ENCODE measurements around the gene TRABD.
A peak's percentile ranks its signal among the peaks of the same experiment; 100 is the strongest.

The TRABD gene

DNA sequence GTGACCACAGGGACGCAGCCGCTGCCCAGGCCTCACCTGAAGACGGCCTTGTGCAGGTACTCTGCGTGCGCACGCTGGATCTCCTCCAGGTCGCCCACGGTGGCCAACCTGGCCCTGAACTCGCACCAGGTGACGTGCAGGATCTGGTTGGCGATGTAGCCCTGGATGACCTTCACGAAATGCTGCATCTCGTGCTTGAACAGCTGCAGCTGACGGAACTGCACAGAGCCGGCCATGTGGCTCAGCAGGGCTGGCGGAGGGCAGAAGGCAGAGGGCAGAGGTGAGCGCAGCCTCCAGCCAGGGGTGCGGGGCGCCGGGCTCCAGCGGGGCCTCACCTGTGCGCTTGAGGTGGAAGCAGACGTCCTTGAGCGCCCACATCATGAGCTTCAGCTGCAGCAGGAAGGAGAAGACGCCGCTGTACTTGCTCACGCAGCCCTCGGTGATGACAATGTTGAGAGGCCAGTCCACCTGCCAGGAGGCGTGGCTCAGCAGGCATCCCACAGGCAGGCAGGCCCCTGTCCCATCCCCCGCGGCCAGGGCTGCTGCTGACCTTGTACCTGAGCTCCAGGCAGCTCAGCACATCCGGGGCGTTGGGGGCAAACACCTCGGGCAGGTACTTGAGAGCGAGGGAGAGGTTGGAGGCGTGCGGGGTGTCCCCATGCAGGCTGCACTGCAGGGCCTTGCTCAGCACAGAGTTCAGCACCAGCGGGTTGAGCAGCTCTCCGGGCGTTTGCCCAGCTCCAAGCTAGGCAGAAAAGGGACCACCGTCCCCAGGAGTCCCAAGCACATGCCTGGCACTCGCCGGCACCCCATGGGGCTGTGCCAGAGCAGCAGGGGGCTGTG lies 32.7 kb downstream of the TRABD start:
- Histone ChIP-seq H3K4me2 (ENCODE audit: insufficient read depth, low read length) (no peak overlapping the region), H3K27me3 (ENCODE audit: insufficient read depth, low read length, poor library complexity) (no peaks in the 10 kb centered on the region), H4K20me1 (ENCODE audit: insufficient read depth, low read length) (peaks cover 65% of the 10 kb centered on the region), H3K9ac (ENCODE audit: low read depth, low read length) (no peak overlapping the region), H3K9me3 (ENCODE audit: insufficient read depth, low read length, severe bottlenecking) (no peaks in the 10 kb centered on the region), H3K79me2 (ENCODE audit: insufficient read depth, low read length) (peaks cover 14% of the 10 kb centered on the region), H3K4me1 (ENCODE audit: insufficient read depth, low read length) (no peaks in the 10 kb centered on the region), H3K27ac (ENCODE audit: low read length) (no peak overlapping the region), H2AFZ (ENCODE audit: low read depth, low read length) (no peak overlapping the region), H3K36me3 (ENCODE audit: insufficient read depth, low read length) (peaks cover 95% of the 10 kb centered on the region), H3K4me3 (ENCODE audit: low read depth in 1 of 2, low read length in 2 of 2) (no peak overlapping the region)
- no peak for DNase-seq
- no peak for ATAC-seq (ENCODE audit: insufficient read depth, low read depth)
- TF ChIP-seq EZH2 (IDR thresholded peaks at IDR 0.05; ENCODE audit: borderline replicate concordance, low read depth, low read length, severe bottlenecking), result no peak
- TF ChIP-seq, protein P1, sequence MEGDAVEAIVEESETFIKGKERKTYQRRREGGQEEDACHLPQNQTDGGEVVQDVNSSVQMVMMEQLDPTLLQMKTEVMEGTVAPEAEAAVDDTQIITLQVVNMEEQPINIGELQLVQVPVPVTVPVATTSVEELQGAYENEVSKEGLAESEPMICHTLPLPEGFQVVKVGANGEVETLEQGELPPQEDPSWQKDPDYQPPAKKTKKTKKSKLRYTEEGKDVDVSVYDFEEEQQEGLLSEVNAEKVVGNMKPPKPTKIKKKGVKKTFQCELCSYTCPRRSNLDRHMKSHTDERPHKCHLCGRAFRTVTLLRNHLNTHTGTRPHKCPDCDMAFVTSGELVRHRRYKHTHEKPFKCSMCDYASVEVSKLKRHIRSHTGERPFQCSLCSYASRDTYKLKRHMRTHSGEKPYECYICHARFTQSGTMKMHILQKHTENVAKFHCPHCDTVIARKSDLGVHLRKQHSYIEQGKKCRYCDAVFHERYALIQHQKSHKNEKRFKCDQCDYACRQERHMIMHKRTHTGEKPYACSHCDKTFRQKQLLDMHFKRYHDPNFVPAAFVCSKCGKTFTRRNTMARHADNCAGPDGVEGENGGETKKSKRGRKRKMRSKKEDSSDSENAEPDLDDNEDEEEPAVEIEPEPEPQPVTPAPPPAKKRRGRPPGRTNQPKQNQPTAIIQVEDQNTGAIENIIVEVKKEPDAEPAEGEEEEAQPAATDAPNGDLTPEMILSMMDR (IDR thresholded peaks at IDR 0.05; ENCODE audit: borderline replicate concordance, extremely low read depth, low read length, poor library complexity, severe bottlenecking), result no peak

DNA sequence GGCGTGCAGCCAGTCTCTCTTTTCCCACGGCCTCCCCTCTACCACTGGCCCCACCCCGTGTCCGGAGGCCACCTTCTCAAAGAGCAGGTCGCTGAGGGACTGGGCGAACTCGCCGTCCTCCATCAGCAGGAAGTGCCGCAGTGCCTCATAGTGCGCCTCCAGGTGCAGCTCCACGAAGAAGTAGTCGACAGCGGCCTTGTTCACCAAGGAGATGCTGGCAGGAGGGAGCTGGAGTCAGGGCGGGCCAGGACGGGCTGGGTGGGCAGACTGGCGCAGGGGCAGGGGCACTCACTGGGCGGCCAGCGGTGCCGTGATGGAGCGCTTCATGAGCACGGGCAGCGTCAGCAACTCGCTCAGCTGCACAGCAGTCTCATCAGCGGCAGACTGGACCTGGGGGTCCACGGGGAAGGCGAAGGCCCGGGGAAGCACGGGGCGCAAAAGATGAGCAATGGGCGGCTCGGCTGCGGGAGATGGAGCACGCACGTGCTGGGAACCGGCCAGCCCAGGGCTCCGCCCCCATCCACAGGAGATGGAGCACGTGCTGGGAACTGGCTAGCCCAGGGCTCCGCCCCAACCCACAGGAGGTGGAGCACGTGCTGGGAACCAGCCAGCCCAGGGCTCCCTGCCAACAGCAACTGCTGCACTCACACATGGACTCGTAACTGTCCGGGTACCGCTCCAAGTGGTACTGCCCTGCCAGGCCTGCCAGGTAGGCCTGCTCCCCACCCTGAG lies 33.4 kb downstream of the TRABD start:
- Histone ChIP-seq H3K4me1 (ENCODE audit: insufficient read depth, low read length) (no peaks in the 10 kb centered on the region), H3K27ac (ENCODE audit: low read length) (no peak overlapping the region), H3K79me2 (ENCODE audit: insufficient read depth, low read length) (peaks cover 8% of the 10 kb centered on the region; the same call in 1 of the 2 replicates), H3K27me3 (ENCODE audit: insufficient read depth, low read length, poor library complexity) (no peaks in the 10 kb centered on the region), H3K4me3 (ENCODE audit: low read depth in 1 of 2, low read length in 2 of 2) (no peak overlapping the region), H2AFZ (ENCODE audit: low read depth, low read length) (no peak overlapping the region), H3K9ac (ENCODE audit: low read depth, low read length) (no peak overlapping the region), H3K4me2 (ENCODE audit: insufficient read depth, low read length) (no peak overlapping the region), H3K36me3 (ENCODE audit: insufficient read depth, low read length) (peaks cover 96% of the 10 kb centered on the region), H3K9me3 (ENCODE audit: insufficient read depth, low read length, severe bottlenecking) (no peaks in the 10 kb centered on the region), H4K20me1 (ENCODE audit: insufficient read depth, low read length) (peaks cover 63% of the 10 kb centered on the region)
- peak; percentile 69 for ATAC-seq (ENCODE audit: insufficient read depth, low read depth)
- TF ChIP-seq EZH2 (IDR thresholded peaks at IDR 0.05; ENCODE audit: borderline replicate concordance, low read depth, low read length, severe bottlenecking), result no peak
- TF ChIP-seq, protein P1 (IDR thresholded peaks at IDR 0.05; ENCODE audit: borderline replicate concordance, extremely low read depth, low read length, poor library complexity, severe bottlenecking), result no peak
- DNase-seq, result peak; percentile 40

DNA sequence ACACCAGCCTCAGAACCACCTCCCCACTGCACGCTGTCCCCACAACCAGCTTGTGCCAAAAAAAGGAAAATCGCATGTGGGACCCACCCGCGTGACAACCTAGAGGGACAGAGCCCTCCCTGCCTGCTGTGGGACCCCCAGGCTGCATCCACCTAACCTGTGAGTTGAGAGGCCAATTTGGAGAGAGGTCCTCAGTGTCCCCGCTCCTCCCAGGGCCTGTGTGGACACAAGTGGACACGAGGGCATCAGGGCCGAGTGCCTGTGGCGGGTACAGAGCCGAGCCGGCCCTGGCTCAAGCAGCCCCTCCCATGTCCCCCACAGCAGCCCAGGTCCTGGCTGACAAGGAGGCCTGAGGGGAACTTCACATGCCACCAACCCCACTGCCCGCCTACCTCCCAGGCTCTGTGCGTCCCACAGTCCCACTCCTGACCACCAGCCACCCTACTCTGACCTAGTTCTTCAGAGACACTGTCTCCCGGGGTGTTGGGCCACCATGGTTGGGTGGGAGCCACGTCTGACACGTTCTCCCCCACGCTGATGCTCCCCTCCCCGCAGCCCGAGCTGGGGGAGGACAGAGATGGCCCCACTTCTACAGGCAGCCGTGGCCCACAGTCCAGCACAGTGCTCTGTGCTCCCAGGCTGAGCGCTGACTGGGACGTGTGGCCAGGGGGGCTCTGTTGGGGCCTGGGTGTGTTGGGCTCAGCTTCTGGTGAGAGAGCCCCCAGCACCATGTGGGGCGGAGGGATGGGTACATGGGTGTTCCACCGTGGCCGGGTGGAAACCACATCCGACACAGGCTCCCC lies 34.3 kb downstream of the TRABD start:
- H4K20me1 ChIP-seq (ENCODE audit: insufficient read depth, low read length), result peaks cover 61% of the 10 kb centered on the region
- H3K27ac ChIP-seq (ENCODE audit: low read length), result no peak overlapping the region
- no peaks in the 10 kb centered on the region for H3K9me3 ChIP-seq (ENCODE audit: insufficient read depth, low read length, severe bottlenecking)
- no peaks in the 10 kb centered on the region for H3K27me3 ChIP-seq (ENCODE audit: insufficient read depth, low read length, poor library complexity)
- peaks cover 93% of the 10 kb centered on the region for H3K36me3 ChIP-seq (ENCODE audit: insufficient read depth, low read length)
- H3K4me3 ChIP-seq (ENCODE audit: low read depth in 1 of 2, low read length in 2 of 2), result no peak overlapping the region
- peaks cover 8% of the 10 kb centered on the region; the same call in 1 of the 2 replicates for H3K79me2 ChIP-seq (ENCODE audit: insufficient read depth, low read length)
- no peak overlapping the region for H2AFZ ChIP-seq (ENCODE audit: low read depth, low read length)
- DNase-seq, result no peak
- no peaks in the 10 kb centered on the region for H3K4me1 ChIP-seq (ENCODE audit: insufficient read depth, low read length)
- H3K9ac ChIP-seq (ENCODE audit: low read depth, low read length), result no peak overlapping the region
- no peak for TF ChIP-seq EZH2 (IDR thresholded peaks at IDR 0.05; ENCODE audit: borderline replicate concordance, low read depth, low read length, severe bottlenecking)
- TF ChIP-seq, protein P1 (IDR thresholded peaks at IDR 0.05; ENCODE audit: borderline replicate concordance, extremely low read depth, low read length, poor library complexity, severe bottlenecking), result no peak
- no peak overlapping the region for H3K4me2 ChIP-seq (ENCODE audit: insufficient read depth, low read length)
- ATAC-seq (ENCODE audit: insufficient read depth, low read depth), result no peak
